DOHH2 (cell line): ENCODE data around the gene TREM1.

Experiments used
- H3F3A ChIP-seq: fragments of 200-600 bp; sonication (generic), shearing (Covaris generic); 2 replicates; pipeline ENCODE4 v1.6.0; 2016; ENCODE audit warnings: antibody characterized with exemption, mild to moderate bottlenecking; ENCODE audit not compliant: control insufficient read depth, insufficient read depth
- H3K27ac ChIP-seq: fragments of 200-600 bp; sonication (generic); 2 replicates; pipeline ENCODE4 v1.5.1; 2014; ENCODE audit warnings: low read depth, mild to moderate bottlenecking, low read length, moderate library complexity
- H3K27me3 ChIP-seq: fragments of 200-600 bp; sonication (generic); 2 replicates; pipeline ENCODE4 v1.6.1; 2014; ENCODE audit warnings: mild to moderate bottlenecking, low read length, mixed read lengths; ENCODE audit not compliant: control insufficient read depth
- H3K36me3 ChIP-seq: fragments of 200-600 bp; sonication (generic); 2 replicates; pipeline ENCODE4 v1.6.1; 2014; ENCODE audit warnings: mild to moderate bottlenecking, low read length, moderate library complexity, mixed read lengths; ENCODE audit not compliant: control insufficient read depth
- H3K4me1 ChIP-seq: fragments of 200-600 bp; sonication (generic); 2 replicates; pipeline ENCODE4 v1.6.1; 2014; ENCODE audit warnings: mild to moderate bottlenecking, low read length, mixed read lengths; ENCODE audit not compliant: control insufficient read depth
- H3K4me2 ChIP-seq: fragments of 200-600 bp; sonication (generic); 2 replicates; pipeline ENCODE4 v1.6.0; 2014; ENCODE audit warnings: mild to moderate bottlenecking, low read length, moderate library complexity
- H3K4me3 ChIP-seq: fragments of 200-600 bp; sonication (generic); 2 replicates; pipeline ENCODE4 v1.5.1; 2014; ENCODE audit warnings: mild to moderate bottlenecking, low read length, mixed read lengths
- H3K79me2 ChIP-seq: fragments of 200-600 bp; sonication (generic); 2 replicates; pipeline ENCODE4 v1.6.1; 2014; ENCODE audit warnings: mild to moderate bottlenecking, low read length, mixed read lengths; ENCODE audit not compliant: control insufficient read depth
- H3K9me2 ChIP-seq: fragments of 200-600 bp; sonication (generic); replicated peaks from 2 replicates; pipeline ENCODE4 v1.6.1; 2014; ENCODE audit warnings: mild to moderate bottlenecking, low read length, mixed read lengths; ENCODE audit not compliant: control insufficient read depth
- H3K9me3 ChIP-seq: fragments of 200-600 bp; sonication (generic); 2 replicates; pipeline ENCODE4 v1.6.1; 2014; ENCODE audit warnings: antibody characterized with exemption, low read length, mixed read lengths; ENCODE audit not compliant: control insufficient read depth, insufficient read depth
- H4K20me1 ChIP-seq: fragments of 200-600 bp; sonication (generic); 2 replicates; pipeline ENCODE4 v1.6.0; 2014; ENCODE audit warnings: low read depth, mild to moderate bottlenecking, antibody characterized with exemption, low read length, moderate library complexity; ENCODE audit not compliant: control insufficient read depth, insufficient read depth
- EZH2phosphoT487 ChIP-seq: fragments of 200-600 bp; sonication (generic); IDR thresholded peaks from 2 replicates; pipeline ENCODE4 v1.6.1; 2017; ENCODE audit warnings: borderline replicate concordance, mild to moderate bottlenecking, antibody characterized with exemption, low read length, moderate library complexity, mixed read lengths
- TF ChIP-seq, protein P1 (sequence below): fragments of 200-600 bp; sonication (generic); IDR thresholded peaks from one replicate; pipeline ENCODE4 v1.5.1; 2014; ENCODE audit warnings: antibody characterized with exemption, mild to moderate bottlenecking, low read depth, low read length; ENCODE audit not compliant: poor library complexity, severe bottlenecking

Gene TREM1

DNA sequence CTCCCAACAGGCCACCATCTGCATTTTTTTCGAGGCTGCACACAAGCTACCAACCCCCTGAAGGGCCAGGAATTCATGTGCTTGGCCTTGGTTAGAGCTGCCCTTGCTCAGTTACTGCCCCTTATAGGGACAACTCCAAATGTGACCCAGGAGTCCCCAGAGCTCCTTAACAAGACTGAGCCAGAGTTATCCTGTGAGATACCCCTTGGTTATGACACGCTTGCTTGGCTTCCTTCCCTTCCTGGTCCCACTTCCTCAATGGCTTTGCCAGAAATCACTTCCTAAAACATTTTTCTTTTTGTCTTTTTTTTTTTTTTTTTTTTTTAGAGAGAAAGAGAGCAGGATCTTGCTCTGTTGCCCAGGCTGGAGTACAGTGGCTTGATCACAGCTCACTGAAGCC is 8.9 kb downstream of the TREM1 start:
- peaks cover 19% of the 10 kb centered on the region for H3K4me1 ChIP-seq
- no peaks in the 10 kb centered on the region for H3K9me3 ChIP-seq
- no peak overlapping the region for H3K27ac ChIP-seq
- no peaks in the 10 kb centered on the region for H3F3A ChIP-seq
- no peaks in the 10 kb centered on the region for H3K9me2 ChIP-seq
- no peak overlapping the region for H3K4me3 ChIP-seq
- no peaks in the 10 kb centered on the region for H4K20me1 ChIP-seq
- no peak for TF ChIP-seq EZH2phosphoT487
- TF ChIP-seq, protein P1, sequence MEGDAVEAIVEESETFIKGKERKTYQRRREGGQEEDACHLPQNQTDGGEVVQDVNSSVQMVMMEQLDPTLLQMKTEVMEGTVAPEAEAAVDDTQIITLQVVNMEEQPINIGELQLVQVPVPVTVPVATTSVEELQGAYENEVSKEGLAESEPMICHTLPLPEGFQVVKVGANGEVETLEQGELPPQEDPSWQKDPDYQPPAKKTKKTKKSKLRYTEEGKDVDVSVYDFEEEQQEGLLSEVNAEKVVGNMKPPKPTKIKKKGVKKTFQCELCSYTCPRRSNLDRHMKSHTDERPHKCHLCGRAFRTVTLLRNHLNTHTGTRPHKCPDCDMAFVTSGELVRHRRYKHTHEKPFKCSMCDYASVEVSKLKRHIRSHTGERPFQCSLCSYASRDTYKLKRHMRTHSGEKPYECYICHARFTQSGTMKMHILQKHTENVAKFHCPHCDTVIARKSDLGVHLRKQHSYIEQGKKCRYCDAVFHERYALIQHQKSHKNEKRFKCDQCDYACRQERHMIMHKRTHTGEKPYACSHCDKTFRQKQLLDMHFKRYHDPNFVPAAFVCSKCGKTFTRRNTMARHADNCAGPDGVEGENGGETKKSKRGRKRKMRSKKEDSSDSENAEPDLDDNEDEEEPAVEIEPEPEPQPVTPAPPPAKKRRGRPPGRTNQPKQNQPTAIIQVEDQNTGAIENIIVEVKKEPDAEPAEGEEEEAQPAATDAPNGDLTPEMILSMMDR, result no peak
- no peaks in the 10 kb centered on the region for H3K36me3 ChIP-seq
- peaks cover 2% of the 10 kb centered on the region; the same call in 1 of the 2 replicates for H3K27me3 ChIP-seq
- no peaks in the 10 kb centered on the region for H3K79me2 ChIP-seq
- no peak overlapping the region for H3K4me2 ChIP-seq

DNA sequence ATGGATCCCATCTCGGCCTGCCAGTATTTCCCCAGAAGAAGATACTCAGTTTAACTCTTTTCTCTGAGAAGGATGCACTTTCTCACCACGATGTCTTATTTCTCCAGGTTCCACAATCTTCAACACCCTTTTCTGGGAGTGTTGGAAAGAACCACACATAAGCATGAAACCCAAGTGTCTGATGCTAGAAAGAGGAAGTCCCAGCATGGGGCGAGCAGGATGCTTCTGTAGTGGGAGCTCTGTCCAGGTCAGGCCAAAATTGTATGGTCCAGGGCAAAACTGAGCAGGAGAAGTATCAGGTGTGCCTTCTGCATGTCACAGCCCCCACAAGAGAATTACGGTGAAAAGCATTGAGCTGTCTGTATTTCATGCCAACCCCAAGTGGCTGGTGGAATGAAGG is 11.0 kb downstream of the TREM1 start:
- H3K9me2 ChIP-seq, result no peaks in the 10 kb centered on the region
- H3K9me3 ChIP-seq, result no peaks in the 10 kb centered on the region
- no peak overlapping the region for H3K4me3 ChIP-seq
- peaks cover 19% of the 10 kb centered on the region for H3K4me1 ChIP-seq
- no peaks in the 10 kb centered on the region for H3K36me3 ChIP-seq
- no peak overlapping the region for H3K4me2 ChIP-seq
- H3K79me2 ChIP-seq, result no peaks in the 10 kb centered on the region
- no peak for TF ChIP-seq EZH2phosphoT487
- TF ChIP-seq, protein P1, result no peak
- no peak overlapping the region for H3K27ac ChIP-seq
- H3K27me3 ChIP-seq, result peaks cover 2% of the 10 kb centered on the region; the same call in 1 of the 2 replicates
- H3F3A ChIP-seq, result no peaks in the 10 kb centered on the region
- H4K20me1 ChIP-seq, result no peaks in the 10 kb centered on the region

DNA sequence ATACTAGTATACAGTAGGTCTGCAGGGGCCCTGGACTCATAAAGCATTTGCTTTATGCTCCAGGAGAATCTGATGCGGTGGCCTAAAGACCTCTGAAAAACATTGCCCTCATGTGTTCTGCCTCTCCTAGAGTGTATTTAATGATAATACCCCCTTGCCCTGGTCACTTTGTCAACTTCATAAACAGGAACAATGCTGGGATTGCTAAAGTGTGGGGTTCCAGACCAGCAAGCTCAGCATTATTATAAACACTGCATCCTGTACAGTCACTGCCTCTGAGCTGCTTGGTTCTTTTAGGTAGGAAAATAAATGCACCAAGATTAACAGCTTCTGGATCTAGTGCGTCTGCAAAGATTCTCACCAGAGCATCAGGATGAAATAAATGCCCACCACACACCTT is 12.2 kb downstream of the TREM1 start:
- Histone ChIP-seq H3K9me2 (no peaks in the 10 kb centered on the region), H3F3A (no peaks in the 10 kb centered on the region), H3K4me1 (peaks cover 19% of the 10 kb centered on the region), H3K27me3 (peaks cover 2% of the 10 kb centered on the region; the same call in 1 of the 2 replicates), H3K9me3 (no peaks in the 10 kb centered on the region), H3K27ac (no peak overlapping the region), H4K20me1 (no peaks in the 10 kb centered on the region), H3K4me3 (no peak overlapping the region), H3K36me3 (no peaks in the 10 kb centered on the region), H3K4me2 (no peak overlapping the region), H3K79me2 (no peaks in the 10 kb centered on the region)
- TF ChIP-seq, protein P1, result no peak
- no peak for TF ChIP-seq EZH2phosphoT487
